HG02623 (cell line): ENCODE data around the gene PLA2G3.
"Not testable (repeated sequence)": the region's sequence is repeated elsewhere in the genome, so short reads cannot be mapped to it uniquely, and the experiment has no call there.

Experiments used
- ATAC-seq: cut with Tn5 transposase; IDR thresholded peaks from one replicate; pipeline ENCODE4 v1.9.1; 2021; ENCODE audit warnings: moderate library complexity; ENCODE audit not compliant: unreplicated experiment

The PLA2G3 gene

GRCh38 chr22:31100762-31101525 is 39.4 kb downstream of the PLA2G3 start:
- ATAC-seq, result no peak

GRCh38 chr22:31099841-31100761 is 40.2 kb downstream of the PLA2G3 start:
- ATAC-seq, result no peak

GRCh38 chr22:31099386-31099785 is 40.9 kb downstream of the PLA2G3 start:
- ATAC-seq, result no peak

GRCh38 chr22:31098632-31099110 is 41.6 kb downstream of the PLA2G3 start:
- ATAC-seq, result no peak

DNA sequence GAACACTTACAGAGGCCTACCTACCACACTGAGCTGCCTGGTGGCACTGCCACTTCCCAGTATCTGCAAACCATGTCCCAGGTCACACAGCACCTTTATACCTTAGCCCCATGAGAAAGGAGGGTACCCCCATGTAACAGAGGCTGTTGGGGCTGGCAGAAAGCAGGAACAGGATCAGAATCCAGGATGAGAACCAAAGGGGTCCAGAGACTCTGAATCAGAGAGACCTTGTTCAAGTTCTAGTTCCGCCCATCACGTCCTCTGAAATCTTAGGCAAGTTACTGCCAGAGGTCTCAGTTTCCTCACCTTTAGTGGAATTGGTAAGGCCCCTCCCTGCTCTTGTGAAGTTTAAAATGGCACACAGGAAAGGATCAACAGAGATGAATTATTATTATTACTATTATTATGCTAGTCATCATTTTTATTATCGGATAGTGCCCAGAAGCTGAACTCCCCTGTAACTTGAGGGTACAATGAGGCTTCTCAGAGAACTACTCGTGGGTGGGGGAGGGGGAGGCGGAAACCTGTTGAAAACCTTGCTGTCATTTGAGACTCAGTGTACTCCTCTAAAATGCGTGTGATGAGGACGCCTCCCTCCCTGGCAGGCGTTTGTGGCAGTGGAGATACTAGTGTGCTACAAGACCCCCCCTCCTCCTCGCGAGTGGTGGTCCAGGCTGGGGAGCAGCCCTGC is 42.2 kb downstream of the PLA2G3 start:
- ATAC-seq, result no peak

DNA sequence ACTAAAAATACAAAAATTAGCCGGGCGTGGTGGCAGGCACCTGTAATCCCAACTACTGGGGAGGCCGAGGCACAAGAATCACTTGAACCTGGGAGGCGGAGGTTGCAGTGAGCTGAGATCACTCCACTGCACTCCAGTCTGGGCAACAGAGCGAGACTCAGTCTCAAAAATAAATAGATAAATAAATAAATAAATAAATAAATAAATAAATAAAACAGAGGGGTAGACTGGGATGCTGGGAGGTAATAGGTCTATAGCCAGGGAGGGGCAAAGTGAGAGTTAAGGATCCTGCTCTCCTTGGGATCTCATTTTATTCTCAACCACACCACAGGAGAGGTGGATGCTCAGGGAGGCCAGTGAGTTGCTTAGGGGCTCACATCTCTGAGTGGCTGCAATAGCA is 42.8 kb downstream of the PLA2G3 start:
- not testable (repeated sequence) for ATAC-seq

DNA sequence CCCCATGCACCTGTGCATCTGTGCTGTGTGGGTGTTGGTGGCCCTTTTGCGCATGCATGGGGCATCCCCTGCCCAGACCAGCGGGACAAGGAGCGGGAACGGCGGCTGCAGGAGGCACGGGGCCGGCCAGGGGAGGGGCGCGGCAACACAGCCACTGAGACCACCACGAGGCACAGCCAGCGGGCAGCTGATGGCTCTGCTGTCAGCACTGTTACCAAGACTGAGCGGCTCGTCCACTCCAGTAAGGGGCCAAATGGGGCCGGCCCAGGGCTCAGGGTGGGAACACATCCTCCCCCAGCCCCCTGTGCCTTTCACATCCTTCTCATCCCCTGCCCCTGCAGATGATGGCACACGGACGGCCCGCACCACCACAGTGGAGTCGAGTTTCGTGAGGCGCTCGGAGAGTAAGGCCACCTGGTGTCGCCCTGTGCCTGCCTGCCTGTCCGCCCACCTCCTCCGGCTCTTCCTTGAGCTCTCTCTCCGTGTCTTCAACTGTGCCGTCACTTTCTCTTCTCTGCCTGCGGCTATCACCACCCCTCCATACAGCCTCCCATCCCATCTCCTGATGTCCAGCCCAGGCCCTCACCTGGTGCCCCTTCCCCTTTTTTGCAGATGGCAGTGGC is 43.5 kb downstream of the PLA2G3 start:
- ATAC-seq, result no peak

- no peak for ATAC-seq
Measured at GRCh38 chr22:31095637-31096249, 44.6 kb downstream of the PLA2G3 start.

DNA sequence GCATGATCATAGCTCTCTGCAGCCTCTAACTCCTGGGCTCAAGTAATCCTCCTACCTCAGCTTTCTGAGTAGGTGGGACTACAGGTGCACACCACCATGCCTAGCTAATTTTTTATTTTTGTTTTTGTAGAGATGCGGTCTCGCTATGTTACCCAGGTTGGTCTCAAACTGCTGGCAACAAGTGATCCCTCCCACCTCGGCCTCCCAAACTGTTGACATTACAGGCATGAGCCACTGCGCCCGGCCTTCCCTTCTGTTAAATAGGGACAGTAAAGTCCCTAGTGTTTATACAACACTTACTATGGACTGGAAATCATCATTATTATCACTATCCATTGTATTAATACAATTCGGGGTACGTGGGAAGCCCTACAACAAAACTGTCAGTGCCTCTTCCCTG is 45.6 kb downstream of the PLA2G3 start:
- no peak for ATAC-seq

DNA sequence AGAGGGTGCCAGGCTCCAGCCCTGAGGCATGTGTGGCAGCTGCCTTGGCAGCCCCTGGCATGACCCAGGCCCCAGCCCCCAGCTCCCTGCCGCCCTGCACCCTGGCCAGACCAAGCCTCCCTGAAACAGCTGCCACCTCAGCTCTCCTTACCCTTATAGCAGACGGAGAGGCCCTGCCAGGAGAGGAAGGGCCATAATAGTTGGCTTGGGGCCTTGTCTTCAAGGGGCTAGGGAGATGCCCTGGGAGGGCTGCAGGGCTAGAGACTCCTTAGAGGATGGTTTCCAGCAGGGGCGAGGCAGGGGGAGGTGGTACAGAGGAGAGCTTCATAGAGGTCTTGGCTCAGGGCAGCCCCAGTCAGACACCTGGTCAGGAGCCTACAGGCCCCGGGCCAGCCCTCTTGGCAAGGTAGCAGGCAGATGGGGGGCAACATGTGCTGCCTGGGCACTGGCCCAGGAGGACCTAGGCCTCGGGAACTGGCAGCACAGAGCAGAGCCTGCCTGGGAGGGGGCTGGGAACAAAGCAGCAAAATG is 46.2 kb downstream of the PLA2G3 start:
- ATAC-seq, result no peak

- no peak for ATAC-seq
Measured at GRCh38 chr22:31093086-31093850, 47.0 kb downstream of the PLA2G3 start.

DNA sequence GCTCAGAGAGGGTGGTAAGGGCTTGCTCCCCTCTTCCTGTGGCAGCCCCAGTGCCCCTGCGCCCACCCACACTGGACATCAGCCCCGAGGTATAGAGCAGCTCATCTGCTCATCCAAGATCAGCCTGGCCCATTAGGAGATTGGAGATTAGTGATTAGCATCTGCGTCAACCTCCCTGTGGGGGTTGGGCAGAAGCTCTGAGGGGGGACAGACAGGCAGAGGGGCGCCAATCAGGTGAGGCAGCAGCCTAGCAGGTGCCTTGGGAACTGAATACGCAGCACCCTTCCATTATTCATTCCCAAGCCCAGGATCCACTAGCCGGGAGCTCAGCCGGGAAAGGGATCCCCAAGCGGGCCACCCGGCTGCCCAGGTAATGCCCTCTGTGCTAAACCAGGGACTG is 48.1 kb downstream of the PLA2G3 start:
- no peak for ATAC-seq

DNA sequence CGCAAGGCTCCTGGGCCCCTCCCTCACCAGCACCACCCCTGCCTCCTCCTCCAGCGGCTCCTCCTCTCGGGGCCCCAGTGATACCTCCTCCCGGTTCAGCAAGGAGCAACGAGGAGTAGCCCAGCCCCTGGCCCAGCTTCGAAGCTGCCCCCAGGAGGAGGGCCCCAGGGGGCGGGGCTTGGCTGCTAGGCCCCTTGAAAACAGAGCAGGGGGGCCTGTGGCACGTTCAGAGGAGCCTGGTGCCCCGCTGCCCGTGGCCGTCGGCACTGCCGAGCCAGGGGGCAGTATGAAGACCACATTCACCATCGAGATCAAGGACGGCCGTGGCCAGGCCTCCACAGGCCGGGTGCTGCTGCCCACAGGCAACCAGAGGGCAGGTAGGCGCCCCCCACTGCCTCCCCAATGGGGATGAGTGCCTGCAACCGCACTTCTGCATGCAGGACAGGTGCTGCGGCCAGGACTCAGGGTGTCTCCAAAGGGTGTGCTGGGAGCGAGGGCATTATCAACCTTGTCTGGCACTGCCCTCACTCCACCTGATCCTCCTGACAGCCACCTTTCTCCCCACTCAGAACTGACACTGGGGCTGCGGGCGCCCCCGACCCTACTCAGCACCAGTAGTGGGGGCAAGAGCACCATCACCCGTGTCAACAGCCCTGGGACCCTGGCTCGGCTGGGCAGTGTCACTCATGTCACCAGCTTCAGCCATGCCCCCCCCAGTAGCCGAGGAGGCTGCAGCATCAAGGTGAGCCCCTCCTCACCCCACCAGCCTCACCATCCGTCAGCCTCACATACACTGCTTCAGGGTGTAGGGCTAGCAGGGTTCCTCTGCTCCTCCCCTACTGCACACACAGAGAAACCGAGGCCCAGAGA is 49.0 kb downstream of the PLA2G3 start:
- no peak for ATAC-seq

GRCh38 chr22:31090217-31091085 is 49.9 kb downstream of the PLA2G3 start:
- no peak for ATAC-seq

DNA sequence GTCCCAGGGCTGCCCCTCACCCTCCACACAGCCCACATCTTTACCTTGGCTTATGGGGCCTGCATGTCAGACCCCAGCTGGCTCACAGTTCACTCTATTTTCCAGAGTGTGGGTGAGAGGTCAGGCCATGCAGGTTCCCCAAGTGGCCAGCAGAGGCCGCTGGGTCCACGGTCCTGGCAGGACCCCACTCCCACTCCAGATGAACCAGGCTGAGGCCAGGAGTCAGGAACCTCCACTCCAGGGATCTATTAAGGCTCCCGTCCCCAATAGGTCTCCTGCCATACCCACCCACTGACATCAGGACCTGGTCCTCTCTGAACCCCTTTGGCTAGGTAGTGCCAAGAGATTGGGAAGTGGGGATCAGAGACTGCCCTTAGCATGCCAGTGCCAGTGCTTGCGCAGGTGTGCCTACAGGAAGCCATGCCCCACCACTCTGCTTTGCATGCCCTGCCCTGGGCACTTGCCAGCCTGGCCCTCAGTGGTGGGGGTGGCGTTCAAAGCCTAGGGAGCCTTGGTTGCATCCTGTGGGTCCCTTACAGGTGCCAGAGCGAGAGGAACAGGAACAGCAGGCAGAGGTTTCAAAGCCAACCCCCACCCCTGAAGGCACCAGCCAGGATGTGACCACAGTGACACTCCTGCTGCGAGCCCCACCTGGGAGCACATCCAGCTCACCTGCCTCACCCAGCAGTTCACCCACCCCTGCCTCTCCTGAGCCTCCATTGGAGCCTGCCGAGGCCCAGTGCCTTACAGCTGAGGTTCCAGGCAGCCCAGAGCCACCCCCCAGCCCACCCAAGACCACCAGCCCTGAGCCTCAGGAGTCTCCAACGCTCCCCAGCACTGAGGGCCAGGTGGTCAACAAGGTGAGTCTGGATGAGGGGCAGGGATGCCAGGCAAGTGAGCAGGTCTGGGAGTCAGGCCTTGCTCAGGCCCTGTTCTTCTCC is 50.9 kb downstream of the PLA2G3 start:
- no peak for ATAC-seq

DNA sequence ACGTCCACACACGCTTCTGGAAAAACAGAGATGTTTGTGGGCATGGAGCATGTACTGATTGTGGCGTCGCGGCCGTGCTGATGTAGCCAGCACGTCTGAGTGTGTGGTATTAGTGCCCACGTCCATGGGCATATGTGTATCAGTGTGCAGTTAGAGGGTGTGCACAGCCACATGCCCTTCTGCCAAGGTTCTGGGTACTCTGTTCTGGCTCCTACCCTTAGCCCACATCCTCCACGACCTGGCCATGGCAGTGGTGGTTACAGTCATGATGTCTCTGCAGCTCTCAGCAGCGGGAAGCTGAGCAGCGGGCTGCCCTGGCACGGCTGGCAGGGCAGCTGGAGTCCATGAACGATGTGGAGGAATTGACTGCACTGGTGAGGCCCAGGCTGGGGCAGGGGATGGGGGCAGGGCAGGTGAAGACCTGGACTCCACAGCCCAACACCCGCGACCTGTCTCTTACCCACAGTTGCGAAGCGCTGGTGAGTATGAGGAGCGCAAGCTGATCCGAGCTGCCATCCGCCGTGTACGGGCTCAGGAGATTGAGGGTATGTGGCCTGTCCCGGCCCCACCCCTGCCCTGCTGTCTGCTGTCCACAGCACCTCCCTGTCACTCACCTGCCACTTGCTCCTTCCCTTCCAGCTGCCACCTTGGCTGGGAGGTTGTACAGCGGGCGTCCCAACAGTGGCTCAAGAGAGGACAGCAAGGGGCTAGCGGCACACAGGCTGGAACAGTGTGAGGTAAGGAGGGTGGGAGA is 51.9 kb downstream of the PLA2G3 start:
- ATAC-seq, result no peak
